GM23248 (cell line): ENCODE results near the gene DAAM1. TPM values are rescaled to one million over a fixed set of nuclear protein-coding genes. Genes with fewer than 3 reads are reported as not detected.

ENCODE experiments used
- DNase-seq: peaks from one replicate; pipeline ENCODE4 v3.0.0-alpha.2; 2015
- H2AFZ ChIP-seq: fragments of 200-600 bp; sonication (generic); 2 replicates; pipeline ENCODE4 v1.6.1; 2016; ENCODE audit warnings: antibody characterized with exemption
- H3F3A ChIP-seq: fragments of 200-600 bp; sonication (generic); 2 replicates; pipeline ENCODE4 v1.6.1; 2016; ENCODE audit warnings: mild to moderate bottlenecking, antibody characterized with exemption, mixed run types; ENCODE audit not compliant: insufficient read depth
- H3K27ac ChIP-seq: fragments of 200-600 bp; sonication (generic); 2 replicates; pipeline ENCODE4 v1.5.1; 2016; ENCODE audit warnings: mild to moderate bottlenecking
- H3K27me3 ChIP-seq: fragments of 200-600 bp; sonication (generic); replicated peaks from 2 replicates; pipeline ENCODE4 v1.6.1; 2016; ENCODE audit warnings: mild to moderate bottlenecking; ENCODE audit not compliant: insufficient read depth
- H3K36me3 ChIP-seq: fragments of 200-600 bp; sonication (generic); 2 replicates; pipeline ENCODE4 v1.6.1; 2016; ENCODE audit warnings: low read depth, mild to moderate bottlenecking
- H3K4me1 ChIP-seq: fragments of 200-600 bp; sonication (generic); 2 replicates; pipeline ENCODE4 v1.6.1; 2016; ENCODE audit warnings: mild to moderate bottlenecking; ENCODE audit not compliant: insufficient read depth
- H3K4me2 ChIP-seq: fragments of 200-600 bp; sonication (generic); one replicate; pipeline ENCODE4 v1.6.1; 2016; ENCODE audit warnings: mild to moderate bottlenecking; ENCODE audit not compliant: unreplicated experiment
- H3K4me3 ChIP-seq: fragments of 200-600 bp; sonication (generic); 2 replicates; pipeline ENCODE4 v1.5.1; 2016; ENCODE audit warnings: mild to moderate bottlenecking
- H3K79me2 ChIP-seq: fragments of 200-600 bp; sonication (generic); 2 replicates; pipeline ENCODE4 v1.6.1; 2016; ENCODE audit warnings: mild to moderate bottlenecking; ENCODE audit not compliant: insufficient read depth
- H3K9ac ChIP-seq: fragments of 200-600 bp; sonication (generic); 2 replicates; pipeline ENCODE4 v1.6.1; 2016; ENCODE audit warnings: mild to moderate bottlenecking
- H3K9me2 ChIP-seq: fragments of 200-600 bp; sonication (generic); 2 replicates; pipeline ENCODE4 v1.6.1; 2016; ENCODE audit warnings: mixed run types, mild to moderate bottlenecking, moderate library complexity; ENCODE audit not compliant: insufficient read depth
- H3K9me3 ChIP-seq: fragments of 200-600 bp; sonication (generic); one replicate; pipeline ENCODE4 v1.6.1; 2017; ENCODE audit warnings: low read depth
- H4K20me1 ChIP-seq: fragments of 200-600 bp; sonication (generic); 2 replicates; pipeline ENCODE4 v1.6.0; 2016; ENCODE audit not compliant: insufficient read depth
- EZH2 ChIP-seq: fragments of 200-600 bp; sonication (generic); IDR thresholded peaks from 2 replicates; pipeline ENCODE4 v1.6.1; 2018; ENCODE audit warnings: antibody characterized with exemption, mild to moderate bottlenecking; ENCODE audit not compliant: insufficient read depth, poor library complexity, severe bottlenecking
- EZH2phosphoT487 ChIP-seq: fragments of 200-600 bp; sonication (generic); IDR thresholded peaks from 2 replicates; pipeline ENCODE4 v1.6.1; 2018; ENCODE audit warnings: antibody characterized with exemption, moderate library complexity, mild to moderate bottlenecking, low read depth; ENCODE audit not compliant: insufficient read depth
- WGBS, 2 experiments: methylation state at CpG; one replicate each; pipeline ENCODE4 v1.1.6; 2015 to 2017; ENCODE audit warnings: low lambda C conversion rate in 2 of 2, low coverage in 1 of 2; ENCODE audit errors: missing lambda C conversion rate in 2 of 2; 5-methylcytosine and 5-hydroxymethylcytosine counted together
- in situ Hi-C: fragments of 300-500 bp; cut with MboI; formaldehyde crosslinking; loops from 2 replicates; pipeline ENCODE4 v1.15.0; 2020
- polyA plus RNA-seq: library from polyadenylated mRNA; unstranded; fragments of >200 nt; fragmentation: Nextera tagmentation; extraction: Ambion mirVana; gene quantifications from 2 replicates; pipeline ENCODE4 v1.2.1, GENCODE V29; 2016
- total RNA-seq: library from RNA; depleted of rRNA; stranded (reverse); fragments of >200 nt; shearing (Covaris generic); gene quantifications from 2 replicates; pipeline ENCODE4 v1.2.3, GENCODE V29; 2014

Gene DAAM1
- total and polyA plus RNA-seq, 2 experiments from 2014 or later = 17.4 to 17.5 TPM

GRCh38 chr14:59273737-59274136, 85.3 kb downstream of the DAAM1 start:
- H3F3A ChIP-seq = peaks cover 36% of the 10 kb centered on the region
- H3K9ac ChIP-seq = no peak overlapping the region
- H3K79me2 ChIP-seq = no peaks in the 10 kb centered on the region
- no peak overlapping the region for H3K27ac ChIP-seq
- H3K36me3 ChIP-seq = 0 out of 2 replicates have a peak, but pooled peaks cover 7% of the 10 kb centered on the region
- no peaks in the 10 kb centered on the region for H3K27me3 ChIP-seq
- H2AFZ ChIP-seq = no peak overlapping the region
- no peak overlapping the region for H3K4me3 ChIP-seq
- in situ Hi-C loops = no loop called here
- no peak for DNase-seq
- 95 to 99% methylated on average over 4 of the region's 4 CpGs for WGBS, 2 experiments
- peaks cover 58% of the 10 kb centered on the region for H3K4me1 ChIP-seq
- no peaks in the 10 kb centered on the region for H3K9me2 ChIP-seq
- no peaks in the 10 kb centered on the region for H3K9me3 ChIP-seq
- TF ChIP-seq EZH2 = no peak
- TF ChIP-seq EZH2phosphoT487 = no peak
- H3K4me2 ChIP-seq = no peak overlapping the region
- H4K20me1 ChIP-seq = no peaks in the 10 kb centered on the region

GRCh38 chr14:59274991-59275391, 86.5 kb downstream of the DAAM1 start:
- Histone ChIP-seq H3K79me2 (no peaks in the 10 kb centered on the region), H3K4me2 (peak overlapping the region; percentile 54), H3K27ac (peak overlapping the region; percentile 58), H4K20me1 (no peaks in the 10 kb centered on the region), H3K9me2 (no peaks in the 10 kb centered on the region), H3K9ac (0 out of 2 replicates have a peak overlapping the region, but pooled peaks have one; percentile 7), H3K27me3 (no peaks in the 10 kb centered on the region), H3F3A (peaks cover 48% of the 10 kb centered on the region), H3K9me3 (no peaks in the 10 kb centered on the region), H2AFZ (no peak overlapping the region), H3K4me3 (no peak overlapping the region), H3K4me1 (peaks cover 65% of the 10 kb centered on the region), H3K36me3 (no peaks in the 10 kb centered on the region)
- in situ Hi-C loops = no loop called here
- no peak for TF ChIP-seq EZH2
- TF ChIP-seq EZH2phosphoT487 = no peak
- no peak for DNase-seq
- WGBS, 2 experiments = 56 to 60% methylated on average over 3 of the region's 3 CpGs

GRCh38 chr14:59275668-59276067, 87.2 kb downstream of the DAAM1 start:
- in situ Hi-C loops = no loop called here
- no peaks in the 10 kb centered on the region for H3K79me2 ChIP-seq
- H3K4me1 ChIP-seq = peaks cover 65% of the 10 kb centered on the region
- H3K4me3 ChIP-seq = no peak overlapping the region
- no peaks in the 10 kb centered on the region for H3K9me3 ChIP-seq
- TF ChIP-seq EZH2phosphoT487 = 0 out of 2 replicates have a peak, but pooled peaks have one; percentile 49
- no peak for TF ChIP-seq EZH2
- H3K4me2 ChIP-seq = peak overlapping the region; percentile 54
- H3K9me2 ChIP-seq = no peaks in the 10 kb centered on the region
- H3K9ac ChIP-seq = 0 out of 2 replicates have a peak overlapping the region, but pooled peaks have one; percentile 7
- peak; percentile 95 for DNase-seq
- H4K20me1 ChIP-seq = no peaks in the 10 kb centered on the region
- peak overlapping the region; percentile 58 for H3K27ac ChIP-seq
- H3K27me3 ChIP-seq = no peaks in the 10 kb centered on the region
- H3F3A ChIP-seq = peaks cover 49% of the 10 kb centered on the region
- no peak overlapping the region for H2AFZ ChIP-seq
- no peaks in the 10 kb centered on the region for H3K36me3 ChIP-seq

- Histone ChIP-seq H3K9me3 (no peaks in the 10 kb centered on the region), H3K27ac (peak overlapping the region; percentile 58), H3K4me2 (no peak overlapping the region), H3K36me3 (no peaks in the 10 kb centered on the region), H3K9me2 (no peaks in the 10 kb centered on the region), H3K4me1 (peaks cover 64% of the 10 kb centered on the region), H4K20me1 (no peaks in the 10 kb centered on the region), H3K9ac (no peak overlapping the region), H3F3A (peaks cover 49% of the 10 kb centered on the region), H3K4me3 (no peak overlapping the region), H3K79me2 (no peaks in the 10 kb centered on the region), H3K27me3 (no peaks in the 10 kb centered on the region), H2AFZ (no peak overlapping the region)
- no peak for DNase-seq
- in situ Hi-C loops = no loop called here
- TF ChIP-seq EZH2phosphoT487 (no peak), EZH2 (no peak)
These were observed 87.8 kb downstream of the DAAM1 start for GRCh38 chr14:59276235-59276634.

GRCh38 chr14:59277659-59278058, 89.2 kb downstream of the DAAM1 start:
- WGBS, 2 experiments = 58 to 60% methylated on average over 2 of the region's 2 CpGs
- H3K9ac ChIP-seq = no peak overlapping the region
- H4K20me1 ChIP-seq = no peaks in the 10 kb centered on the region
- no peaks in the 10 kb centered on the region for H3K9me2 ChIP-seq
- peak; percentile 37 for DNase-seq
- H3K27ac ChIP-seq = peak overlapping the region; percentile 79
- peak overlapping the region; percentile 66 for H3K4me2 ChIP-seq
- no peaks in the 10 kb centered on the region for H3K36me3 ChIP-seq
- in situ Hi-C loops = no loop called here
- H3K27me3 ChIP-seq = no peaks in the 10 kb centered on the region
- no peak overlapping the region for H3K4me3 ChIP-seq
- no peak for TF ChIP-seq EZH2
- TF ChIP-seq EZH2phosphoT487 = no peak
- peaks cover 61% of the 10 kb centered on the region for H3F3A ChIP-seq
- no peaks in the 10 kb centered on the region for H3K79me2 ChIP-seq
- peaks cover 68% of the 10 kb centered on the region for H3K4me1 ChIP-seq
- H3K9me3 ChIP-seq = no peaks in the 10 kb centered on the region
- no peak overlapping the region for H2AFZ ChIP-seq
